Activated naive CD8-positive, alpha-beta T cell treated with anti-CD3 and anti-CD28 coated beads, Interleukin-2, amount 50 U/mL, for 16 hours (primary cell): ENCODE data around the gene CD38.
"Not testable (repeated sequence)": the region's sequence is repeated elsewhere in the genome, so short reads cannot be mapped to it uniquely, and the experiment has no call there.

Experiments used
- DNase-seq: peaks from one replicate; pipeline ENCODE4 v3.0.0-alpha.2; 2020; ENCODE audit warnings: low read depth, low spot score

Gene CD38

DNA sequence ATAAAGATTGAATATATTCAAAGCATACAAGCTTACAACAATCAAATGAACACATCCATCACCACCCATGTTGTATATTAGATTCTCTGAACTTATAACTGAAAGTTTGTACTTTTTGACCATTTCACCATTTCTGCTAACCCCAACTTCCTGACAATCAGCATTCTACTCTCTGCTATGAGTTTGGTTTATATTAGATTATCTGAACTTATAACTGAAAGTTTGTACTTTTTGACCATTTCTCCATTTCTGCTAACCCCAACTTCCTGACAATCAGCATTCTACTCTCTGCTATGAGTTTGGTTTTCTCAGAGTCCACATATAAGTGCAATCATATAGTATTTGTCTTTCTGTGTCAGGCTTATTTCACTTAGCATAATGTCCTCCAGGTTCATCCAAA is 15.7 kb upstream of the CD38 start:
- not testable (repeated sequence) for DNase-seq

DNA sequence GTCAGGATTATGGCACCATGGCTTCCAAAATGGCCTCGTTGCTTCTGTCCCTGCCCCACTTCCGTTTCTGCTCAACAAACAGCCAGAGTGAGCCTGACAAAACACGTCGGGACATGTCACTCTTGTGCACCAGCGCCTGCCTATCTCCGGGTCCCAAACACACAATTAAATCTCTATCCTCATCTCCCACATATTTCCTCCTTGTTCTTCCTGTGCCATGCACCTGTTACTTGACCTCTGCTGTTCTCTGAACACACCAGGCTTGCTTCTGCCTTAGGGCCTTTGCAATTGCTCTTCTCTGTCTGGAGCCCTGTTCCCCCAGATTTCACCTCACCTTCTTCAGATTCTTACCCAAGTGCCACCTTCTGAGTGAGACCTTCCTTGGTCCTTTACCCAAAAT is 12.7 kb upstream of the CD38 start:
- DNase-seq, result no peak

DNA sequence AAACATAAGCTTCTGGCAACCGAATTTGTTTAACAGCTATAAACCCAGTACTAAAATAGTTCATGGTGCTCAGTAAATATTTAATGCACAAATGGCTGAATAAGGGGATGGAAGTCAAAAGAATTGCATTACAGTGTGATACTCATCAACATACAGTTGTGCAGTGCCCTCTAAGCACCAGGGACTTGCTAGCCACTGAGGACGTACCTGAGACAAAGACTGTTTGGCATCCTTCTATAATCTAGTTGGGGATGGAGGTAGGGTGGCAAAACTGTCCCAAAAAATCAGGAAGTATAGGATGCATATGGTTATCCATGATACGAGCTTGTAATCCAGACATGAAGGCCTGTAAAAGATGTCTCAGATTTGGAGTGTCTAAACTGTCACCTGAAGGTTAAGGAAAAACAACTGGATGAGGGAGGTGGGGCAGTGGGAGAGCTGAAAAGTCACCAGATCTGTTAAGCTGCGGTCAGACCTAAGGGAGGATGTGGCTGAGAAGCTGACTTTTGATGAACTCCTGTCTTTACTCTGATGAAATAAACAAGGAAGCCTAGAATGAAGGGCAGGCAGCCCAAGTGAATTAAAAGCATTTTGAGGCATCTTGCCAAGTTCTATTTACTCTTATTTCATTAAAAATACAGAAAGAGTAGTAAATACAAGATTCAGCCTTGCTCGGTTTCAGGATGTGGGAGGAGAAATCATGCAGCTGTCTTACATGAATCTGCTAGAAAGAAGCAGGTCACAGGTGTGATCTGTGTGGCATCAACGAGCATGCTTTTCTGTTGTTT is 12.0 kb upstream of the CD38 start:
- no peak for DNase-seq

DNA sequence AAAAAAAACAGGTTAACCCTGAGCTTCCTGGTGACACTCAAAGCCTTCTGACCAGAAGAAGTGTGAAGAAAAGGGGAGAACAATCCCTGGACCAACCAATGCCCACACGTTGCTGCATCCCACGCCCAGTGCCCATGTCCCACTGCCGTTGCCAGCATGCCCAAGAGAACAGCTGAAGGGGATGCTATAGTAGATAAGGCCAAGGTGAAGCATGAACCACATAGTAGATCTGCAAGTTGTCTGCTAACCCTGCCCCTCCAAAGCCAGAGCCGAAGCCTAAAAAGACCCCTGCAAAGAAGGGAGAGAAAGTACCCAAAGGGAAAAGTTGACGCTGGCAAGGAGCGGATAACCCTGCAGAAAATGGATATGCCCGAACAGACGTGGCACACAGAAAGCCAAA is 11.3 kb upstream of the CD38 start:
- DNase-seq, result no peak

DNA sequence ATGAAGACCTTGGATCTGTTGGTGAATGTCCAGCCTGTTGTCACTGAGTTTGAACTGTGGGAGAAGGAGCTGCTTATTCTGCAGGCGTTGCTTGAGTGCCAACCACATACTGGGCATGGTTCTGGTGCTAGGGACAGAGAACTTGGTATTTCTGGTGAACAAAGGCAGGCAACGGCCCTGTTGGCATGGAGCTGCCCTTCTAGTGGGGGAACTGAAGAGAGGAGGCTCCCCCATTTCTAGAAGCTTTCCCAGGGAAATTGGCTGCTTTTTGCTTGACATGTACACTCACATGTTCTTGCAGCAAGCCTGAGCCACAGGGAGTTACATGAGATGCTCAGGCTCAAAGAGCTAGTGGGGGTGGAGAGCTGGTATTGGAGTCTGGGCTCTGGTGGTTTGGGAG is 8.9 kb upstream of the CD38 start:
- DNase-seq, result no peak

DNA sequence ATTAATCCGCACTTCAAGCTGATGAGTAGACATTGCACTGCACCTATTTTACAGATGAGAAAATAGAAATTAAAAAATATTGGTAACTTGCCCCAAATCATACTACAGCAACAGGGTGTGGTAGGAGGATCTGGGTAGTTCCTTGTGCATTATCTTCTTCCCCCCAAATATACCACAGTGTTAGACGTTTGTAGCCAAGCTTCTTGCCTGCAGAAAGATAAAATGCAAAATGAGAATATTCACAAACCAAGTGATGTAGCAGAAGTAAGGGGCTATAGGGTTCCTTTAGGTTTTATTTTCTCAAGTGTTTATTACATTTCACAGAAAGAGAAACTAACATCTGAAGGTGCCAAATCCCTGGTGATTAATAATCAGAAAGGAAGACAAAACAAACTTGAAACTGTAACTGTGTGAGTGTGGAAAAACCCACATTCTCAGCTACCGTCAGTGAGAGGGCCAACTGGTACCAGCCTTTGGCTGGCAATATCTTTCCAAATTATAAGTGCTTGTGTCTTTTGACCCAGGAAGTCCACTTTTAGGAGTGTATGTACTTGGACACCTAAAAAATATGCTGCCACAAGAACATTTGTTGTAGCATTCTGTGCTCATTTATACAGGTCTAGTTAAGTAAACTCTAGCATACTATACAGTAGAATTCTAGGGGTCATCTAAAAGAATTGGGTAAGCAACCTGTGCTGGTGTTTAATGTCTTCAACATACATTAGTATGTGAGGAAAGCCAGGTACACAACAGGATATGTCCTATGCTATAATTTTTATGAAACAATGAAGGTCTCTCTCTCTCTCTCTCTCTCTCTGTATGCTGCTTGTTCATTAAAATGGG is 6.7 kb upstream of the CD38 start:
- no peak for DNase-seq

DNA sequence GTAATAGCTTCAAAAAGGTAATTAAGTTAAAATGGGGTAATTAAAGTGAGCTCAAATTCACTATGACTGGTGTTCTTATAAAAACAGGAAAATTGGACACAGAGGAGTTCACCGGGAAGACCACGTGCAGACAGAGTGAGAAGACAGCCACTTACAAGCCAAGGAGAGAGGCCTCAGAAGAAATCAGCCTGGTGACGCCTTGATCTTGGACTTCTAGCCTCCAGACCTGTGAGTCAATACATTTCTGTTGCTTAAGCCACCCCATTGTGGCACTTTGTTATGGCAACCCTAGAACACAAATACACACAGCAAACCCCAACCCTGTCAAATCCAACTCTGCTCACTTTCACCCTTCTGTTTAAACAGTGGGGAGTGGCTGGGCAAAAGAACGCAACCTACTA is 4.1 kb upstream of the CD38 start:
- DNase-seq, result no peak

DNA sequence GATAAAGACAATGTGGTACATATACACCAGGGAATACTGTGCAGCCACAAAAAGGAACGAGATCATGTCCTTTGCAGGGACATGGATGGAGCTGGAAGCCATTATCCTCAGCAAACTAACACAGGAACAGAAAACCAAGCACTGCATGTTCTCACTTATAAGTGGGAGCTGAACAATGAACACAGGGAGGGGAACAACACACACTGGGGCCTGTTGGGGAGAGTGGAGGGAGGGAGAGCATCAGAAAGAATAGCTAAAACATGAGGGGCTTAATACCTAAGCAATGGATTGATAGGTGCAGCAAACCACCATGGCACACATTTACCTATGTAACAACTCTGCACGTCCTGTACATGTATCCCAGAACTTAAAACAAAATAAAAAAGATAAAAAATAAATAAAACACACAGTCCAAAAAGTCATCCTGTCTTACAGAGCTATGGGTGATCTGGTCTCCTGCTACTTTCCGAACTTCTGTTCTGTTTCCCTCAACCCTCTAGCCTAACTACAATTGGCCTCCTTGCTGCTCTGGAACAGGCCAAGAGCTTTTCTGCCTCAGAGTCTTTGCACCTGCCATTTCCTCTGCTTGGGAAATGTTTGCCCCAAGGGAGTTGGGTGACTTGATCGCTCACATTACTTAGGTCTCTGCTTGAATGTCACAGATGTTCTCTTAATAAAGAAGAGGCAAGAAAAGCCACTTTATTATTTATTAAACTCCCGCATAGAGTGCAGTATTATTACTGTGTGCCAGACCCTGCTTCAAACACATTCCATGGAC is 1.1 kb upstream of the CD38 start:
- DNase-seq, result no peak

DNA sequence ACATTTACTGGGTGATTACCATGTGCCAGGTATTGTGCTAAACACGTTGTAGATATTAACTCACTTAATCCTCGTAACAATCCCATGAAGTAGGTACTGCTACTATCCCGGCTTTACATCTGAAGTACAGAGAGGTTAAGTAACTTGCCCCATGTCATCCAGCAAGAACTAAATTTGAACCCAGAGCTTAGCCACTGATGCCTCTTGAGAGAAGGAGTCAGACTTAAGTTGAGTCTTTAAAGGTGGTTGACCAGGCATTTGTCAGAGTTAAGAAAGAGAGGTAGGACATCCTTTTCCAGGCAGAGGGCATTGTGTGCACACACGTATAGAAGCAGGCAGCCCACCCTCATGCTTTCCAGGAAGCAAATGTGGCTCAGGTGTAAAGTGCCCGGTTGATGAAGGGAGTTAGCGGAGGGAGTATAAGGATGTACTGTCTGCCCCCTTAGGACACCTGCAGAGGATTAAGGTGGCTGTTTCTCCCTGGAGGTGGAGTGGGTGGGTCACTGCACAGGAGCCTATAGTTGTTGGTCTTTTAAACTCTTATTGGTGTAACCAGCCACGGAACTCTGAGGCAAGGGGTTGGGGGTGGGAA is 335 bp upstream of the CD38 start:
- no peak for DNase-seq

DNA sequence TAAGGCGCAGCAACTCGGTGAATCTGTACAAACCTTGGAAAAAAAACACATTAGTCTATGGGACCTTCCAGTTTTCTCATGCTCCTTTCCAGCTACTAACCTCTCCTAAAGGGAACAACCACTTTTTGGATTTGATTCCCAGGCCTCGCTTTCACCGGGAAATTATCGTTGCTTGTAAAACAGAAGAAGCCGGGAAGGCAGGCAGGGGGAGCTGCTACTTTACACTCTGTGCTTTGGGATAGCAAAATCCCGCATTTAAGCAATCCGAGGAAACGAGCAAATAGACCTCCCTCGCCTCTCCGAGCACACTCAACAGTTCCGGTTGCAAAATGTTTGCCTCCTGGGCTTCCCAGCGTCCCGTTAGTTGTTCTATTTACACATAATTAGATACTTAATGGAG is 1.2 kb downstream of the CD38 start:
- no peak for DNase-seq

DNA sequence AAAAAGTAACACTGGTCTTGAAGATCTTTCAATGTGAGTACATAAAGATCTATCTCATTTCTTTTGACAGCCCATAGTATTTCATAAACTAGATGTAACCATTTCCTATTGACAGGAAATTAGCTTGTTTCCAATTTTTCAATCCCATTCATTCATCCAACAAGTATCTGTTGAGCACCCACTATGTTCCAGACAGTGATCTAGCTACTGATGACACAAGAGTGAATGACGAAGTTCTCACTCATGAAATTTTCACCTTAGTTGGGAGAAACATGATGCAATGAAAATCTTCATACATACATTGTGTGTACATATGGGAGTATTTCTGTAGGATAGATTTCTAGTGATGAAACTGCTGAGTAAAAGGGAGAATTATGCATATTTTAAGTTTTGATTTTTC is 1.7 kb downstream of the CD38 start:
- no peak for DNase-seq

DNA sequence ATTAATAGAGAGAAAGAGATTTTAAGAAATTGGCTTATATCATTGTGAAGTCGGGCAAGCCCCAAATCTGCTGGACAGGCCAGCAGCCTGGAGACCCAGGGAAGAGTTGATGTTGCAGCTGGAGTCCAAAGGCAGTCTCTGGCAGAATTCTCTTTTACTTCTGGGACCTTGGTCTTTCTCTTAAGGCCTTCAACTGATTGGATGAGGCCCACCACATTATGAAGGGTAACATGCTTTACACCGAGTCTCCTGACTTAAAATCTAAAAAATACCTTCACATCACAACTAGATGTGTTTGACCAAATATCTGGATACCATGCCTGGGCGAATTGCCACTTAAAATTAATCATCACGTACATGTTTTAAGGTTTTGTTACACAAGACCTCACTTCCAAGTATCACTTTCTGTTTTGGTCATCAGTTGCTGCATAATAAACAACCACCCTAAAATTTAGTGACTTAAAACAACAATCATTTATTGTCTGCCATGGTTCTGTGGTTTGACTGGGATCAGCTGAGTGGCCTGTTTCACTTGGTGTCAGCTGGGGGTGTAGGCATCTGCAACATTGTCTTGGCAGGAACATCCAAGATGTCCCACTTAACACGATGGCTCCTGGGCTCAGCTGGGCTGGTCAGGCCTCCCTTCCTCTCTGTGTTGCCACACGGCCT is 3.4 kb downstream of the CD38 start:
- DNase-seq, result no peak

DNA sequence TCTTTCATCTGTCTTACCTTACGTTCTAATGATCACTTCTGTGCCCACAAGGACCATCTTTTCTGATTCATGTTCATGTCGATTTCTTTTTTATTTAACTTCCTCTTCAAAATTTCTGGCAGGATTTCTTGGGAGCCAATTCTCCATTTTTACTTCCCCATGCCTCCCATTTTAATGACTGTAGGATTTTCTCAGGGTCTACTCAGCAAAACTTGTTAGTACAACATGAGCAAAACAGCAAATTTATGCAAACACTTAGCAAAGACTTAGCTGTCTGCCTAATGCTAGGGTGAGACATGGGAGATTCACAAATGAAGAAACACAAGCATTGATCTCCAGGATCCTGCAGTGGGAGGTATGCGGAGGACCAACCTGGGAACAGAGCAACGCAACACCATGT is 5.5 kb downstream of the CD38 start:
- DNase-seq, result no peak

DNA sequence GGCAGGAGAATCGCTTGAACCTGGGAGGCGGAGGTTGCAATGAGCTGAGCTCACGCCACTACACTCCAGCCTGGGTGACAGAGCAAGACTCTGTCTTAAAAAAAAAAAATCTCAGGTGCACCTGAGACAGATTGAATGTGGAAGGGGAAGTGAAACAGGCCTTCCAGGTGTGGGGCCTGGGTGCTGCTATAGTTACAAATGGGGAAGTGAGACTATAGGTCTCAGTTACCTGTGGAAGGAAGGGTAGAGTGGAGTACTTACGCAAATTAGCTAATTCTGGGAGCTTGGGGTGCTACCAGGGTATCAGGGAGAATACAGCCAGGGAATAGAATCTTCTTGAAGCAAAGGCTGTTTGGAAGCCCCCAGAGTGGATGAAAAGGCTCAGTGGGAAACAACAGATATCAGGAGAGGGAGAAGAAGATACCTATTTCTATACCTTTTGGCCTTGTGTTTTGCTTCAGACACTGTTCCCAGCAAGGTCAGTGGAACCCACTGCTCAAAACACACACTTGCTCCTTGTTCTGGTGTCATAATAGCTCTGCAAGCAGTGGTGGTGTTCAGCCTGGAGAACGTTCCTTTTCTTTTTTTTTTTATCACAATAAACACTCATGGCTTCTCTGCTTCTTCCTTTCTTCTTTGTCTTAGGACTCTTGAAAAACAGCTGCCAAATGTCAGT is 7.0 kb downstream of the CD38 start:
- no peak for DNase-seq

DNA sequence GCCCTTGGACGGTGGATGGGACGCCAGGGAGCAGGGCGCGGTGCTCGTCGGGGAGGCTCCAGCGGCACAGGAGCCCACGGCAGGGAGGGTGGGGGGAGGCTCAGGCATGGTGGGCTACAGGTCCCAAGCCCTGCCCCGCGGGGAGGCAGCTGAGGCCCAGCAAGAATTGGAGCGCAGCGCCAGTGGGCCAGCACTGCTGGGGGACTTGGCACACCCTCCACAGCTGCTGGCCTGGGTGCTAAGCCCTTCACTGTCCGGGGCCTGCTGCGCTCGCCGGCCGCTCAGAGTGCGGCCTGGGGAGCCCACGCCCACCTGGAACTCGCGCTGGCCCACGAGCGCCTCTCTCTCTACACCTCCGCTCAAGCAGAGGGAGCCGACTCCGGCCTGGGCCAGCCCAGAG is 8.6 kb downstream of the CD38 start:
- no peak for DNase-seq

DNA sequence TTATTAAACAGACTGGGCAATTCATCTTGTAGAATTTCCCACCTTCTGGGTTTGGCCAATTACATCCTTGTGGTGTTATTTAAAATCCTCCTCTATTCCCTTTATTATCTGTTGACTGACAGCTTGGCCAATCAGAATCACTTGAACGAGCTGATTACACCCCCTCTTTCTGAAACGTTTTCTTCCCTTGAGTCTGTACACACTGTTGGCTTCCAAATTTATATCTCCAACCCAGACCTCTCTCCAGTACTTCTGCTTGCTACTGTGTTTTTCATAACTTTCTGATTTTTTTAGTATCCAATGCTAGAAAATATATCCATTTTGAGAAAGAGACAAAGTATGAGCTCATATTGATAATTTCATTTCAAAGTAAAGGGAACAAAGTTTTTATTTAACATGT is 14.8 kb downstream of the CD38 start:
- no peak for DNase-seq

DNA sequence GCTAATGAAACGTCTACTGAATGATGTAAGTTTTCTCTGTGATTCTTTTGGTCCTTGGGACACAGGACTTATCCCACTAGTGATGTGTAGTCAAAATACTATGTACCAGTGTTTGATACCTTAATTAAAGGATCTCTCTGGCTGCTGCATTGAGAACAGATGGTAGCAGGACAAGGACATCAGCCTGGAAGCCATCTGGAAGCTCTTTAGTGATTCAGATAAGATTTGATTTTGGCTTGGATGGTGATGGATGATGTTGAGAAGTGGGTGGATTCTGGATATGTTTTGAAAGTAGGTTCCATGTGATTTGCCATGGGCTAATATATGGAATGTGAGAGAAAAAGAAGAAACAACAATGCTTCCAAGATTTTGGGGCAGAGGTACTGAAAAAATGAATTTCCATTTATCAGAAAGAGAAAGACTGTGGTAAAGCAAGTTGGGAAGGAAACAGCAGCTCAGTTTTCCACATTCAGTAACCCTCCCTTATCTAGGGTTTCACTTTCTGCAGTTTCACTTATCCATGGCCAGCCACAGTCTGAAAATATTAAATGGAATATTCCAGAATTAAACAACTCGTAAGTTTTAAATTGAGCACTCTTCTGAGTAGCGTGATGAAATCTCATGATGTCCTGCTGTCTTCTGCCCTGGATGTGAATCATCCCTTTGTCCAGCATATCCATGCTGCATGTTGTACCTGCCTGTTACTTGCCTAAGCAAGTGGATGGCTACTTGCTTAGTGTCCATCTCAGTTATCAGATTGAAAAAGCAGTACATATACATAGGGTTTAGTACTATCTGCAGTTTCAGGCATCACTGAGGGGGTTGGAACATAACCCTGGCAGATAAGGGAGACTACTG is 15.6 kb downstream of the CD38 start:
- no peak for DNase-seq

DNA sequence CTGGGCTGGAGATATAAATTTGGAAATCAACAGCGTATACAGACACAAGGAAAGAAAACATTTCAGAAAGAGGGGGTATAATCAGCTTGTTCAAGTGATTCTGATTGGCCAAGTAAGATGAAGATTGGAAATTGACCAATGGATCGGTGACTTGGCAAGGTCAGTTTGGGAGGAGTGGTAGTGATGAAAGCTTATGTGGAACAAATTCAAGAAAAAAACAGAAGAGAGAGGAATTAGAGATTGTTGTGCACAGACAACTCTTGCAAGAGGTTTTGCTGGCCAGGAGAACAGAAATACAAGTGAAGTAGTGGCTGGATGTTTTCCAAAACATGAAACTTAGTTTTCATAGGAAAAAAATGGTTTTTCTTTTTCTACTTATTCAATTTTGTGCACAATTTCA is 16.3 kb downstream of the CD38 start:
- DNase-seq, result no peak

DNA sequence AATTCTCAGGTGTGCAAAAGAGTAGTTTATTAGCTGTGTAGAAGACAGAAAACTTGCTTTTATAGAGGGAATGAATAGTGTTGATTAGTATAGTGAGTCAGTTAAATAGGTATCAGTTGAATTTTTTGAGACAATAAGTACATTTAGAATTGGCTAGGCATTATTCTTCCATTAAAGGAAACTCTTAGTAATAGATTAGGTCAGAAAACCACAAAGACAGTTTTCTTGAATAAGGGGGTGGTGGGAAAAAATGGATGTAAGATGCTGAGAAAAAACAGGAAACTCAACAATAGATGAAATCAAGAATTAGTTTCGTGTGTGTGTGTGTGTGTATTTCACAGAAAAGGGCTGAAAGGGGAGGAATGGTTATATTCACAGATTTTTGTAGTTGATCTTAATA is 16.8 kb downstream of the CD38 start:
- no peak for DNase-seq

DNA sequence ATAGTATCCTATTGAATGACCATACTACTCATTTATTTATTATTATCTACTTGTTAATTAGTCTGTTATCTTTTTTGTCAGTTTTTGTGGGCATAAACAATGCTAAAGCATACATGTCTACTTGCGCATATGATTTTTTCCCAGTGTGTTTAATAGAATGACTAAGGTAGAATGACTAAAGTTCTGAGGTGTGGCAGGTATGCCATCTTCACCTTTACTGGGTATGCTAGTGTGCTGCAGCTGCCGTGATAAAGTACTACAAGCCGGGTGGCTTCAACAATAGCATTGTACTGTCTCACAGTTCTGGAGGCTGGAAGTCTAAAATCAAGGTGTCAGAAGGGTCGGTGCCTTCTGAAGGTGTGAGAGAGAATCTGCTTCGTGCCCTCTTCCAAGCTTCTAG is 19.2 kb downstream of the CD38 start:
- no peak for DNase-seq
